HG03439 (cell line): ENCODE data around the gene MTA3.
A peak's percentile ranks its signal among the peaks of the same experiment; 100 is the strongest.
"Not testable (repeated sequence)": the region's sequence is repeated elsewhere in the genome, so short reads cannot be mapped to it uniquely, and the experiment has no call there.

Experiments
- ATAC-seq: cut with Tn5 transposase; IDR thresholded peaks from one replicate; pipeline ENCODE4 v1.9.1; 2021; ENCODE audit warnings: mild to moderate bottlenecking, moderate library complexity; ENCODE audit not compliant: unreplicated experiment

The MTA3 gene

DNA sequence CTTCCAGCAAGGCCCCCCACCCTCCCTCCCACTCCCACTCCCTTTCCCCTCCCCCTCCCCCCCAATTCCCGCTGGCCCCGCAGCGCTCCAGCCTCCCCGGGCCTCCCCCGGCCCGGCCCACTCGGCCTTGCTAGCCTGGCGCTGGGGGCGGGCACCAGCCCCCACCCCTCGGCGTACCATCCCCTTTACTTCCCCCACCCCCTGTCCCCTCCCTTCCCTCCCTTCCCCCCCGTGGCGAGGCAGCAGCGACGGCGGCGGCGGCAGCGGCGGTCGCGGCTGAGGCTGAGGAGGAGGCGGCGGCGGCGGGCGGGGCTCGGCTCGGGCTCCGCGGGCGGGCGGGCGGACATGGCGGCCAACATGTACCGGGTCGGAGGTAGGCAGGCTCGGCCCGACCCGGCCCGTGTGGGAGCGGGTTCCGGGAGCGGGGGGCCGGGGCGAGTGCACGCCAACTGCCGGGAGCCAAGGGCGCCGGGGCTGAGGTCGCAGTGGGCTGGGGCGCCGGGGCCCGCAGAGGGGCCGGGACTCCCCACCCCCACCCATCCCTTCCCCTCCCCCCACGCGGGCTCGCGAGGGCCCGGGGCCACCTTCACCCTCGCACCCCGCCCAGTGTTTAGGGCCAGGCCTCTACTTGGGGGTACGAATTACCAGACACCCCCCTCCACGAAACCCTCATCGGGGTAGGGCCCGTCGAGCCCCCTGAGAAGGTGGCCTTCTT lies at the start of gene MTA3:
TSS of gene MTA3 (plus strand) at position 232 of the 715 bp plus-strand sequence. CDS start at position 346, 114 bp downstream.
- peak; percentile 28 for ATAC-seq

DNA sequence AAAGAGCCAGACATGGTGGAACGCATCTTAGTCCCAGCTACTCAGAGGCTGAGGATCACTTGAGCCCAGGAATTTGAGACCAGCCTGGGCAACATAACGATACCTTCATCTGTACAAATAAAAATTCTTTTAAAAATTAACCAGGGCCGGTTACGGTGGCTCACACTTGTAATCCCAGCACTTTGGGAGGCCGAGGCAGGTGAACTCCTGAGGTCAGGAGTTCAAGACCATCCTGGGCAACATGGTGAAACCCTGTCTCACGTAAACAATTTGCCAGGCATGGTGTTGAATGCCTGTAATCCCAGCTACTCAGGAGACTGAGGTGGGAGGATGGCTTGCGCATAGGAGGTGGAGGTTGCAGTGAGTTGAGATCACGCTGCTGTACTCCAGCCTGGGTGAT lies 48.8 kb upstream of the MTA3 start:
- ATAC-seq: no peak

GRCh38 chr2:42522035-42522434 lies 46.4 kb upstream of the MTA3 start:
- ATAC-seq: no peak

- no peak for ATAC-seq
Measured at GRCh38 chr2:42523341-42523740, 45.1 kb upstream of the MTA3 start.

- no peak for ATAC-seq
Measured at GRCh38 chr2:42532397-42532796, 36.0 kb upstream of the MTA3 start.

- ATAC-seq: no peak
Measured at GRCh38 chr2:42537493-42537892, 30.9 kb upstream of the MTA3 start.

- ATAC-seq: no peak
Measured at GRCh38 chr2:42542871-42543270, 25.6 kb upstream of the MTA3 start.

DNA sequence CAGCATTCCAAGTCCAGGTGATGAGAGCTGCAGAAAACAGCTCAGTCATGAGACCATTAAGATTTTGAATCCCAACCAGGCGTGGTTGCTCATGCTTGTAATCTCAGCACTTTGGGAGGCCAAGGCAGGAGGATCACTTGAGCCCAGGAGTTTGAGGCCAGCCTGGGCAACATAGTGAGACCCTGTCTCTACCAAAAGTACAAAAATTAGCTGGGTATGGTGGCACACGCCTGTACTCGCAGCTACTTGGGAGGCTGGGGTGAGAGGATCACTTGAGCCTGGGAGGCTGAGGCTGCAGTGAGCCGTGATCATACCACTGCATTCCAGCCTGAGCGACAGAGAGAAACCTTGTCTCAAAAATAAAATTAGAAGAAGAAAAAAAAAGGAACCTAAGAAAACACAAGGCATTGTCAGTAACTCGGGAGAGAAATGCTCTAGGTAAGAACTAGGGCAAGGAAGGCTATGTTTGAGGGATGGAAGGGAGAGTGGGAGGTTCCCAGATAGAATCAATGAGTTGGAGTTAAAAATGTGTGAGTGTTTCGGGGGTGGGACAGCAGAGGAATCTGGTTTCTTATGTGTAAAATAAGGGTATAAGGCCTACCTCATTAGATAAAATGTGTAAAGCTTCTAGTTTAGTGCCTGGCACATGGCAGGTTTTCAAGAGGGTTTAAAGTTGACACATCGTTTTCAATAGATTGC lies 23.3 kb upstream of the MTA3 start:
- no peak for ATAC-seq

DNA sequence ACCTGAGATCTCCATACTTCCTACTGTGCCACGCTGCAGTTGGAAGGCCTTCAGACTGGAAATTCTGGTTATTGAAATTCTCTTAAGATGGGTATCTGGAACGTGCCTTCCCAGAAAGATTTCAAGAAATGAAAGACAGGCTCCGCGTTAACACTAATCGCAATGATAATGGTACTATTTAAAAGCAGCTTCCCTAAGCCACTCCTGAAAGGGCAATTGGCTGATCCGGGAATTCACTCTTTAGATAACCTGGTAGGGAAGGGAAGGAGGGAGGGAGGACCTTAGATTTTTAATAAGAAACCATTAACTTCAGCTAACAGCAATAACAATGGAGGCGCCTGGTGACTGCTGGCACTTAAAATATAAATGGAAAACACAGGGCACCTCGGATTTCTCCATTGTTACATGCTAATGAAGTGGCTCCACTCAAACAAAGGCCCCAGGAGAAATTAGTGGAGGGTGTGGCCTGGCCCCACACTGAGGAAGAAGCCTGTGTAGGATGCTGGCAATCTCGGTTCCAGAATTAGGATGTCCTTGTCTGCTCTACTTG lies 22.5 kb upstream of the MTA3 start:
- no peak for ATAC-seq

- ATAC-seq: no peak
Measured at GRCh38 chr2:42547014-42547413, 21.4 kb upstream of the MTA3 start.

DNA sequence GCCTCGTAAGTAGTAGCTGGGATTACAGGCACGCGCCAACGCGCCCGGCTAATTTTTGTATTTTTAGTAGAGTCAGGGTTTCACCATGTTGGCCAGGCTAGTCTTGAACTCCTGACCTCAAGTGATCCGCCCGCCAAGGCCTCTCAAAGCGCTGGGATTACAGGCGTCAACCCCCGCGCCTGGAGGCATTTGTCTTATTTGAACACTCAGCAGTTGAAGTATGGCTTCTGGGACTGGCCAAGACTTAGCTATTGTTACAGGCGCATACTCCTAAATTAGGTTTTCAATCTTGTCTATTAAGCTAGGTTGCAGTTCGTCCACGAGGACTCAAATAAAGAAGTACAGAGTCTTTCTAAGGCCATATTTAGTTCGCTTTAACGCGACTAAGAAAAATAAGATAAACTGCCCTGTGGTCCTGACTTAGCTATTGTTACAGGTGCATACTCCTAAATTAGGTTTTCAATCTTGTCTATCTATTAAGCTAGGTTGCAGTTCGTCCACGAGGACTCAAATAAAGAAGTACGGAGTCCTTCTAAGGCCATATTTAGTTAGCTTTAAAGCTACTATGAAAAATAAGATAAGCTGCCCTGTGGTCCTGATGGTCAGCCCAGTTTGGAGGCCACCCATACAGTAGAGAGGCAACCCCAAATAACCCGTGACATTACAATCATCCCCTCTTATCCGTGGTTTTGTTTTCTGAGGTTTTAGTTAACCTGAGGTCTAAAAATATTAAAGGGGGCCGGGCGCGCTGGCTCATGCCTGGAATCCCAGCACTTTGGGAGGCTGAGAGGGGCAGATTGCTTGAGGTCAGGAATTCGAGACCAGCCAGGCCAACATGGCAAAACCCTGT lies 20.8 kb upstream of the MTA3 start:
- ATAC-seq: no peak

GRCh38 chr2:42550870-42551269 lies 17.6 kb upstream of the MTA3 start:
- ATAC-seq: no peak

GRCh38 chr2:42554392-42554791 lies 14.0 kb upstream of the MTA3 start:
- ATAC-seq: no peak

DNA sequence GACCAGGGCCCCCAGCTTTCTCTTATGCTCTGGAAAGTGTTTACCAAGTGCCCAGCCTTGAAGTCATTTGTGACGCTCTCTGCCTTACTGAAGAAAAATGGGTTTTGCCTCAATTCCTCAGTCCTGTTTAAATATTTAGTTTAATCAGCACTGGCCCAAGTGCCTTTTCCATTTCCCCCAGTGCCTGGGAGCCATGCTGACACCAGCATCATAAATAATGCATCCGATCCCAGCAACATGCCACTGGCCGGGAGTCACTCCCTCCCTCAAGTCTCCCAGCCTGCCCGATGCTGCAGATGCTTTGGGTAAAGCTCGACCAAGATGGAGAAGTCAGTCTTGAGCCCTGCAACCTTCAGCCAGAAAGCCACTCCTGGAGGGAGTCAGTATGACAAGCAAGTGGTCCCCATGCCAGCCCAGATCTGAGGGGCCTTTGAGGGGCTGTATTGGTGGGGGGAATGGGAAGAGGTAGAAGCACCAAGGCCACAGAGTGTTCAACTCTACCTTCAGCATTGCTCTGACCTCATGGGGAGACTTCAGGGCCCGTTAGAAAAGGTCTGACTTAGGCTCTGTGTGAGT lies 12.0 kb upstream of the MTA3 start:
- no peak for ATAC-seq

GRCh38 chr2:42557306-42557705 lies 11.1 kb upstream of the MTA3 start:
- ATAC-seq: no peak

- no peak for ATAC-seq
Measured at GRCh38 chr2:42558827-42559226, 9.6 kb upstream of the MTA3 start.

GRCh38 chr2:42560133-42560532 lies 8.3 kb upstream of the MTA3 start:
- ATAC-seq: not testable (repeated sequence)

- no peak for ATAC-seq
Measured at GRCh38 chr2:42560899-42561298, 7.5 kb upstream of the MTA3 start.

DNA sequence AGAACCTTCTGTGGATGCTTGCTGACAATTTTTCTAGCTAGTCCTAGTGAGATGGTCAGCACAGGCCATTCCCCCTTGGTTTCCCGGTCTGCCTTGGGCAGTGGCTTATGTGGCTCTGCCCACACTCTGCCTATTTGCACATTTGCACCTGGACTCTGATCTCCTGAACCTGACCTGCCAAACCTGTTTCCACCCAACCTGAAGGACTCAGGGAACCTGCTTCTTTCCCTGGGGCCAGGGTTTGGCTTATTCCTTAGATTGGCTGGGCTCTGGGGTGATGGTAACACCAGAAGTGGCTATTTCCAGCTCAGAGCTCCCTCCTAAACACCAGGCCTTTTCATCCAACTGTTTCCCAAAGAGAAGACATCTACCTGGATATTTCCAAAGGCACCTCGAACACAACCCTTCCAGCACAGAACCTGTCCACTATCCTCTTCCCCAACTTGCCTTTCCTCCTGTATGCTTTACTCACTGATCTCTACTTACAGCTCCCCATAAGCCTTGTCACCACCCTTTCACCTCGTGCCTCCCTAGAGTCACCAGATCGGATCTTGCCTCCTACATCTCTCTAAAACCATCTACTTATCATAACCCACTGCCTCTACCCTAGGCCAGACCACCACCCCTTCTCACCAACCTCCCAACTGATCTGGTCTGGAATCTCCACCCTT lies 5.8 kb upstream of the MTA3 start:
- ATAC-seq: no peak

DNA sequence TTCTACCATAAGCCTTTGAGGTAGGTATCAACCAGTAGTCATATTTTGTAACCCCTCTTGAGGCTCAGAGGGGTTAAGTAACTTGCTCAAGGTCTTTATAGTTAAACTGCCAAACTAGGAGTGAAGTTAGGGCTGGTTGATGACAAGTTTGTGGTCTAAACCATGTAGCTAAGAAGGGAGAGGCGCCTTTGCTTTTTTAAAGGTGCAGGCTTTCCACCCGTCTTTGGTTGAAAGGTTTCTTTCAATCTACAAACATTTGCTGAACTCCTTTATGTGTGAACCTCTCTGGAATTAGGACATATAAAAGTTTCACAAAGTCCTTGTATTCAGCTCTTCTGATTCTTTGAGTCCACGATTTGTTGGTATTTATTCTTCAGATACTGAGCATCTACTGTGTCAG lies 2.4 kb upstream of the MTA3 start:
- no peak for ATAC-seq
